GM19463 (cell line): ENCODE results near the gene AGAP5.
"Not testable (repeated sequence)": the region's sequence is repeated elsewhere in the genome, so short reads cannot be mapped to it uniquely, and the experiment has no call there.

ENCODE experiments used
- ATAC-seq: cut with Tn5 transposase; IDR thresholded peaks from one replicate; pipeline ENCODE4 v1.9.1; 2021; ENCODE audit warnings: mild to moderate bottlenecking, moderate library complexity; ENCODE audit not compliant: unreplicated experiment

AGAP5 gene

GRCh38 chr10:73697675-73698159 is at the start of gene AGAP5:
AGAP5 (minus strand) TSS chr10:73698109; CDS start chr10:73697755, 354 bp downstream.
- ATAC-seq, result not testable (repeated sequence)

DNA sequence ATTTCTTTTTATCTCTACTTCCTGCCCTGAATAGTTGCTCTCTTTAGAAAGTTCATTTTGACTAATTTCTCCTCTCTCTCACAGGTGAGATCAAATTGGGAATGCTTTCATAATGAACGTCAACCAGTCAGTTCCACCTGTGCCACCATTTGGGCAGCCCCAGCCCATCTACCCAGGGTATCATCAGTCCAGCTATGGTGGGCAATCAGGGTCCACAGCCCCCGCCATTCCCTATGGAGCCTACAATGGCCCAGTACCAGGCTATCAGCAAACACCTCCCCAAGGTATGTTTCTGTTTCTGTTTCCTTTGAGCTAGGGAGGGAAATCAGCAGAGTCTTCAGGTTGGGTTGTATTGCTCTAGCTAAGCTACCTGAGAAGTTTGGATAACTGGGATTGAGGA is 48.8 kb upstream of the AGAP5 start:
- no peak for ATAC-seq

- peak; percentile 22 for ATAC-seq
Observed at GRCh38 chr10:73744664-73744975, 46.7 kb upstream of the AGAP5 start.

DNA sequence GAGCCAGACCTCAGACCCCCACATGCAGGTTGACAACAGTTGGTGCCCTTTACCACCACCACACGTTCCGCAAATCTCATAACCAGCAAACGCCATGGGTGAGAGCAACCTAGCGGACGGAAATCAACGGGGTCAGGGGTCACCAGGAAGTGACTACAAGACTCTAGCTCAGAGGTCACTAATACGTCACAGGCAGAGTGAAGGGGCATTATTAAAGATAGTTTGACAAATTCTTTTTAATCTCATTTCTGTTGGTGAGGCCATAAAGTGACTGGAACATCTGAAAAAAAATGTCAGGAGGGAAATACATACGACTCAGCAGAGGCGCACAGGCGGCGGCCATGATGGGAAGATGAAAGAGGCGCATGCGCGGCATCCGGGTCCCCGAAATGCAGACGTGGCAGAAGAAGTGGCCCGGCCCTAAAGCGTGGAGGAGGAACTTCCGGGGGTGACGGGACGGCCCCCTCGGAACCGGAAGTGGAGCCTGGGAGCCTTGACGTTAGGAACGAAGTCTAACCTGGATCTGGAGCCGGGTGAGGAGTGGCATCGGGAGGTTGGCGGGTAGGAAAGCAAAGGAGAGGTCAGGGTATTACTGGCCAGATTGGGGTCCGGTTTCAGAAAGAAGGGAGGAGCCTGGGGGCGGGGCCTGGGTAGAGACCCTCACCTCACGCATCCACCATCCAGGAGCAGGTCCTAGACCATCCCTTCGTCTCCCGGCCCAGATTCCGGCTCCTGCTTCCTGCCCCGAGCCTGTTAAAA is 46.2 kb upstream of the AGAP5 start, which contains the start of gene SEC24C:
Gene SEC24C (plus strand): TSS at position 468 of the 759 bp plus-strand sequence. CDS start 2,461 bp downstream, outside the sequence.
- peak; percentile 92 for ATAC-seq

GRCh38 chr10:73743327-73743904 is 45.5 kb upstream of the AGAP5 start:
- ATAC-seq, result no peak

GRCh38 chr10:73742454-73742734 is 44.5 kb upstream of the AGAP5 start:
- ATAC-seq, result no peak

GRCh38 chr10:73740501-73741254 is 42.8 kb upstream of the AGAP5 start:
- not testable (repeated sequence) for ATAC-seq

DNA sequence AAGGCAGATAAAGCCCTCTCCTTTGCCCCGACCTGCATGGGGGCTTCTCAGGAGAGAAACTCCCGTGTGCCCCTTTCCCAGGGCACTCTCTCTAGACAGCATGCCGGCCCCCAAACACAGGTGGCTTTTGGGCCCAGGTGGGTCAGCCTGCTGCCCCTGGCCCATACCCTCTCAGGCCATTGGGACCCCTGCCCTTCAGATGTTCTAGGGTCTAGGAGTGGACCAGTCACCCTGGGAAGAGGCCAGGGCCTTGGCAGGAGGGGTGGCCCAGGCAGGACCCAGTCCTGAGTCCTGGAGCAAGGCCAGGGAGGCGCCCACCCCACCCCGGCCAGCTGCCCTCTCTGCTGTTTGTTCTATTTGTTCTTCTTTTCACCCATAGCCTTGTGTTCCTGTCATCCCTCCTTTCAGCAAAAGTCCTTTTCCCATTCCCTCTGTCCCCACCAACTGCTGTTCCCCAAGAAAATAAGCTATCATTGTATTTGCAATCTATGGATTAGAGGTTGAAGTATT is 36.9 kb upstream of the AGAP5 start:
- no peak for ATAC-seq

- ATAC-seq, result no peak
Observed at GRCh38 chr10:73734028-73734720, 36.3 kb upstream of the AGAP5 start.

GRCh38 chr10:73732931-73733623 is 35.2 kb upstream of the AGAP5 start:
- no peak for ATAC-seq

- no peak for ATAC-seq
Observed at GRCh38 chr10:73732426-73732825, 34.5 kb upstream of the AGAP5 start.

GRCh38 chr10:73731588-73732375 is 33.9 kb upstream of the AGAP5 start:
- ATAC-seq, result no peak

- ATAC-seq, result peak; percentile 85
Observed at GRCh38 chr10:73730153-73730906, 32.4 kb upstream of the AGAP5 start.

DNA sequence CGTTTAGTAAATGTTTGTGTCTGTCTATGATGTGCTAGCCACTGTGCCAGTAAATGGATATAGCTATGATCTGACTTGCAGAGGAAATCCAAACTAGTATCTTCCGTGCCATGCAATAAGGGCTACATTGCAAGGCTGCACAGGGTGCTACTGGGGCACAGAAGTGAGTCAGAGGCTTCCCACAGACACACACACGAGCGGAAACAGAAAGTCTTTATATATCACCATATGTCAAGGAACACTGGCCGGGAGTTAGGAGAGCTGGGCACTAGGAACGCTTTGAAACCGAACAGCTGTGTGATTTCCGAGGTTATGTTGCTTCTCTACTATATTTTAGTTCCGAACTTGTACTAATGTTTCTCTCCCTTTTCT is 31.9 kb upstream of the AGAP5 start:
- ATAC-seq, result not testable (repeated sequence)

DNA sequence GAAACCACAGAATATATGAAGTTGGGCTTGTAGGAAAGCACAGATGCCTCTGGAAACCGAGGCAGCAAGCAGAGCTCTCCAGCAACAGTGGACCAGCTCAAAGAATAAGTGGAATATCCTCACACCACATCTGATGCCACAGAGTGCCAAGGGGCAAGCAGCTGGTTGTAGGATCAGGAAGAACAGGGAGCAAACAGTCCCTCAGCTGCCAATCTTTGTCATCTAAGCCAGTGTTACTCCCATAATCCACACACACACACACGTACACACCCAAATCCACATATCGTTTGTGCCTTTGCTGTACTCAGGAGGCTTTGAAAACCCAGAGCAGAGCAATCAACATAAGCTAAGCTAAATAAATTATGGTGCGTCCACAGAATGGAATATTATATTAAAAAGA is 25.6 kb upstream of the AGAP5 start:
- no peak for ATAC-seq

DNA sequence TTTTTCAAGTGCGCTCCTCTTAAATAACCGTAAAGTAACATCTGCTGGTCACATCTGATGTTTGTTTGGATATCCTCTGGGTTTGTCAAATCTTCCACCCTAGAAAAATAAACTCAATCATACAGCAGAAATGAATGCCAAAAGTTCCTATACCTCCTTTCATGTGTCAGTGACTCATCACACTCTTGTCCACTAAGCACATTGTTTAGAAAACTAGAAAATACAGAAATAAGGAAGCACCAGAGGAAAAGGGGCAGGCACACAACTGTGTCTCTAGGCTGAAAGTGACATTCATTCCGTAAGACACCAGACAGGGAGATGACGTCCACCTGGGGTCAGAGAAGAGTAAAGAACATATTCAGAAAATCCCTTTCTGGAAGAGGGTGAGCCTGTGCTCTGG is 22.7 kb upstream of the AGAP5 start:
- ATAC-seq, result not testable (repeated sequence)

- no peak for ATAC-seq
Observed at GRCh38 chr10:73717556-73717955, 19.6 kb upstream of the AGAP5 start.

DNA sequence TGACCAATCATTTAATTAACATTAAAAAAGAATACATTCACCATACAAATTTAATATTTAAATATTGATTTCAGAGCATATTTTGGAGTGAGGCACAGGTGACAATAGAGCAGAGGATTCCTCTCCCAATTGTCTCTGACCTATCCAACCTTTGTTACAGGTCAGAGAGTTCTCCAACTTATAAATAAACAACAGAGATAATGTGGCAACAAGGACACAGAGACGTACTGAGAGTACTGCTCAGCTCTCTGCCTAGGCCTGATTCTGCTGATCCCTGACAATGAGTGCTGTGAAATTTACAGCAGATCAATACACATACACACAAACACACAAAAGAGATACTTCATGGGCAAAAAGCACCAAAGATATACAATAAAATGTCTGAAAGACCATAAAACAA is 18.3 kb upstream of the AGAP5 start:
- no peak for ATAC-seq
